ENCODE measurements around the gene PLCD1. TPM values are rescaled to one million over a fixed set of nuclear protein-coding genes. Genes with fewer than 3 reads are reported as not detected.

The PLCD1 gene
- total and polyA plus RNA-seq, 2 of the 8 experiments (the other 6 are each of a cell fraction or from before 2014, with no cell fraction given), result 15.3 to 19.2 TPM

- FAIRE-seq (no peak), DNase-seq (ENCODE audit: low read depth in 1 of 2, low spot score in 2 of 2) (no peak)
- Histone ChIP-seq H2AK5ac (ENCODE audit: low read depth, low read length) (no peak overlapping the region), H2BK12ac (ENCODE audit: low read depth, low read length) (peak overlapping the region; percentile 23; the same call in 1 of the 2 replicates), H2BK5ac (ENCODE audit: low read depth, low read length) (no peak overlapping the region), H3K79me2 (ENCODE audit: control insufficient read depth in 1 of 2, insufficient read depth in 2 of 2, low read length in 2 of 2) (no peaks in the 10 kb centered on the region), H3K27ac (ENCODE audit: low read depth, low read length) (no peak overlapping the region), H3K4me3 (ENCODE audit: extremely low read depth in 1 of 4, insufficient read depth in 2 of 4, low read depth in 3 of 4, low read length in 4 of 4) (no peak overlapping the region), H3K18ac (ENCODE audit: extremely low read depth, low read length) (no peak overlapping the region), H2BK20ac (ENCODE audit: low read length) (peak overlapping the region; percentile 48; the same call in 1 of the 2 replicates), H4K91ac (replicated peaks; ENCODE audit: insufficient read length, low read length) (no peak overlapping the region), H3K14ac (ENCODE audit: insufficient read length) (no peak overlapping the region), H3K4me1 (replicated peaks in 1 of 4; ENCODE audit: control insufficient read depth in 3 of 4, insufficient read depth in 4 of 4, low read length in 3 of 4) (peaks cover 0 to 2% (median 1%) of the 10 kb centered on the region in 4 experiments; a peak in 2 of 7 replicates), H3K23ac (ENCODE audit: insufficient read length) (no peak overlapping the region), H4K20me1 (replicated peaks in 1 of 2; ENCODE audit: control insufficient read depth in 1 of 2, insufficient read depth in 2 of 2, low read length in 2 of 2) (no peaks in the 10 kb centered on the region), H3K23me2 (ENCODE audit: low read depth, low read length) (no peaks in the 10 kb centered on the region), H3K9ac (replicated peaks in 1 of 4; ENCODE audit: extremely low read depth in 1 of 4, low read depth in 3 of 4, low read length in 3 of 4) (no peak overlapping the region), H3K36me3 (ENCODE audit: control insufficient read depth in 2 of 4, insufficient read depth in 4 of 4, low read length in 3 of 4) (no peaks in the 10 kb centered on the region), H2AFZ (ENCODE audit: low read length) (no peak overlapping the region), H3K56ac (replicated peaks; ENCODE audit: insufficient read length, low read depth, low read length) (no peak overlapping the region), H3K27me3 (replicated peaks in 1 of 4; ENCODE audit: control insufficient read depth in 3 of 4, extremely low read depth in 1 of 4, insufficient read depth in 3 of 4, low read length in 3 of 4) (no peaks in the 10 kb centered on the region), H4K5ac (ENCODE audit: insufficient read length, low read depth, low read length) (no peak overlapping the region), H3K79me1 (ENCODE audit: low read depth, low read length) (no peaks in the 10 kb centered on the region), H3K9me3 (ENCODE audit: insufficient read depth in 2 of 2, low read depth in 1 of 2, low read length in 1 of 2) (peaks cover 4 to 12% of the 10 kb centered on the region in 2 experiments; a peak in 3 of 4 replicates), H3K4me2 (ENCODE audit: insufficient read depth in 1 of 2, low read depth in 2 of 2, low read length in 2 of 2) (no peak overlapping the region), H2BK120ac (replicated peaks; ENCODE audit: low read depth, low read length) (no peak overlapping the region), H4K8ac (ENCODE audit: extremely low read depth, insufficient read depth, low read length) (no peak overlapping the region), H2BK15ac (ENCODE audit: low read length) (no peak overlapping the region), H3K4ac (replicated peaks; ENCODE audit: insufficient read length, low read depth, low read length) (no peak overlapping the region)
- ChIA-PET POLR2A (ENCODE audit: partially characterized antibody) (interaction anchor here (0.7 to 1.1 kb wide), 2 partner anchors 14 to 67 kb away, joined by 3 read pairs; partner anchors contain the start of gene ACAA1), CTCF (ENCODE audit: partially characterized antibody) (interaction anchor here (1.6 kb wide), 1 partner anchor 25 kb away, joined by 5 read pairs; no protein-coding TSS in a partner anchor)
- 45% methylated on average over 2 of the region's 2 CpGs; no CpG with 5 or more reads in 1 of the 2 experiments for WGBS, 2 experiments (ENCODE audit: extremely low coverage in 1 of 2, insufficient coverage in 1 of 2, insufficient read length in 1 of 2, insufficient replicate concordance in 2 of 2, low coverage in 1 of 2, low lambda C conversion rate in 2 of 2, missing lambda C conversion rate in 1 of 2)
- TF ChIP-seq CHD1 (IDR thresholded peaks at IDR 0.05; ENCODE audit: low read depth, low read length), result no peak
- TF ChIP-seq GTF2F1 (IDR thresholded peaks at IDR 0.05; ENCODE audit: borderline replicate concordance, low read depth, low read length), result no peak
- TF ChIP-seq CTBP2 (IDR thresholded peaks at IDR 0.05; ENCODE audit: borderline replicate concordance, insufficient read depth, insufficient read length, low read length), result no peak
- TF ChIP-seq JUN (IDR thresholded peaks at IDR 0.05; ENCODE audit: low read depth, low read length), result no peak
- TF ChIP-seq CBX8 (IDR thresholded peaks at IDR 0.05; ENCODE audit: borderline replicate concordance, low read depth, low read length), result no peak
- no peak for TF ChIP-seq GABPA (IDR thresholded peaks at IDR 0.05; ENCODE audit: borderline replicate concordance, insufficient read depth, low read length)
- TF ChIP-seq BCL11A (IDR thresholded peaks at IDR 0.05; ENCODE audit: low read depth in 2 of 2, low read length in 2 of 2), result no peak
- TF ChIP-seq POLR2AphosphoS5 (IDR thresholded peaks at IDR 0.05; ENCODE audit: low read depth, low read length), result no peak
- no peak for TF ChIP-seq RBBP5 (IDR thresholded peaks at IDR 0.05; ENCODE audit: borderline replicate concordance, low read depth, low read length)
- TF ChIP-seq ASH2L (IDR thresholded peaks at IDR 0.05; ENCODE audit: low read length), result no peak
- no peak for TF ChIP-seq POU5F1 (IDR thresholded peaks at IDR 0.05; ENCODE audit: low read depth, low read length)
- no peak for TF ChIP-seq KDM4A (IDR thresholded peaks at IDR 0.05; ENCODE audit: low read depth, low read length, severe bottlenecking)
These were observed 40.6 kb upstream of the PLCD1 start for GRCh38 chr3:38070013-38070412.
